ENCODE measurements around the gene ADAMTS20.

GRCh38 chr12:43308776-43309175 lies 243.2 kb downstream of the ADAMTS20 start:
- TF ChIP-seq EZH2 (IDR thresholded peaks at IDR 0.05; ENCODE audit: low read length) (no peak), CTCF (optimal IDR thresholded peaks at IDR 0.05 in 1 of 3, IDR thresholded peaks at IDR 0.05 in 1 of 3, conservative IDR thresholded peaks at IDR 0.05 in 1 of 3; ENCODE audit: extremely low read depth in 1 of 3, insufficient read depth in 2 of 3, low read length in 3 of 3) (no peak)

All from keratinocyte (primary cell).